Muscle layer of colon (tissue), 2 donors: ENCODE results near the gene SETBP1.

Experiments used
- H3K27ac ChIP-seq: one replicate; pipeline ENCODE4 v1.7.0; 2013; ENCODE audit warnings: low read depth, mild to moderate bottlenecking, low read length, moderate library complexity
- H3K27me3 ChIP-seq, 2 donors: one replicate each; pipeline ENCODE4 v1.7.0; 2013; ENCODE audit warnings: low read length in 2 of 2, mild to moderate bottlenecking in 2 of 2; ENCODE audit not compliant: insufficient read depth in 2 of 2, control insufficient read depth in 1 of 2
- H3K36me3 ChIP-seq: one replicate; pipeline ENCODE4 v1.7.0; 2013; ENCODE audit warnings: mild to moderate bottlenecking, low read length; ENCODE audit not compliant: insufficient read depth
- H3K4me1 ChIP-seq: one replicate; pipeline ENCODE4 v1.7.0; 2013; ENCODE audit warnings: mild to moderate bottlenecking, low read length; ENCODE audit not compliant: insufficient read depth
- H3K4me3 ChIP-seq, 2 donors: one replicate each; pipeline ENCODE4 v1.7.0; 2013; ENCODE audit warnings: low read length in 2 of 2, low read depth in 1 of 2, mild to moderate bottlenecking in 1 of 2, moderate library complexity in 1 of 2
- H3K9ac ChIP-seq: one replicate; pipeline ENCODE4 v1.7.0; 2013; ENCODE audit warnings: low read length
- H3K9me3 ChIP-seq: one replicate; pipeline ENCODE4 v1.7.0; 2013; ENCODE audit warnings: mild to moderate bottlenecking, low read length
- donor health status: abdominal sarcoma.
- donor health status: Adenocarcinoma of cecum.

SETBP1 gene

DNA sequence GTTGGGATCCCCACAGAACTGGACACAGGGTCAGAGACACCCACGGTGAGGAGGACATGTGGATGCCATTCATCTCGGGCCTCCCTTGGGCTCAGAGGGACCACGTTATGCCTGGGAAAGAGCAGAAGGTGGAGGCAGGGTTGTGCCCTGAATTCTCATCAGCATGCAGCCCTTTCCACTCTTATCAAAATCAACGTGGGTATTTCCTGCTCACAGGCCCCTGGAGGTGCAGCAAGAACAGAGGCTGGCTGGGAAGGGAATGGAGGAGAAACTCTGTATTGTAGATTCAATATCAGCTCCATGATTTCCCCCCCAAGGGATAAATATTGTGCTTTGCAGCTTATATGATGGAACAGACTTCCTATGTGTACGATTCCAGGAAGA lies 90.9 kb downstream of the SETBP1 start:
- no peaks in the 10 kb centered on the region for H3K36me3 ChIP-seq
- H3K27ac ChIP-seq = peak overlapping the region; percentile 54
- H3K4me1 ChIP-seq = peaks cover 66% of the 10 kb centered on the region
- H3K27me3 ChIP-seq = no peaks in the 10 kb centered on the region
- H3K4me3 ChIP-seq = no peak overlapping the region
- H3K9ac ChIP-seq = no peak overlapping the region
- H3K9me3 ChIP-seq = no peaks in the 10 kb centered on the region

DNA sequence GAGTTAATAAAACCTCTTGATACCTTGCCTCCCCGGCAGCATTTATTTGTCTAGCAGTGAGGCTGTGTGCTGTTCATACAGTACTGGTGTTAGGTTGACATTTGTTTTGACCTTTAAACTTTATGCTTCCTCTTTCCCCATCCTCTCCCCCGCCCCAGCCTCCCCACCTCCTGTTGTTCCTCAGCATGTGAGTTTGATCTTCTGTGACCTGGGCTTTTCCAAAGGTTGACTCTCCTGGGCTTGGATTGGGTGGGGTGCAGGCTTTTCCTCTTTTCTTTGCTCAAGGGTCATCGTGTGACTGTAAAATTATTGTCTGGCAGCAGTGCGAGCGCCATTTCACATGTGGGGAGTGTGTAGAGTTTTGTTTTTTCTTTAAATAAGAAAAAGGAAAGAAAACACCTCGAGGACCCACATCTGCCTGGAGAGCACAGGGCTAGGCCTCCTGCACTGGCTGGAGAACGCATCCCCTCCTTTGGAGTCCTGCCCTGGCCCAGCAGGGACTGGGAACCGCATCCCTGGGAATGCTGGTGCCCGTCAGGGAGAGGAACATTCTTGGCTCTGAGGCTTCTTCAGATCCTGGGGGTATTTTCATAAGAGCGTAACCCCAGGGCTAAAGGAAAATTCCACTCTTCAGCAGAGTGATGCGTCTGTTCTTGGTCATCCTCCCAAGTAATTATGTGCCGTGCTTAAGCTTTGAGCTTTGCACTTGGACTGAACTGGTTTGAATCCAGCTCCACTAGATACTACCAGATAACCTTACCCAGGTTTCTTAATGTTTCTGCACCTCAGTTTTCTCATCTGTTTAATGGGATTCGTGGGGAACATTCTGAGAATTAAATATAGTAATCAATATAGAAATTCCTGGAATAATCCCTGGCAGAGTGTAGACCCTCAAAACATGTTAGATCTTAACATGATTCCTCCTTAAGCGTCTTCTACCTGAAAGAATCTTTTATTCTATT lies 91.5 kb downstream of the SETBP1 start:
- Histone ChIP-seq H3K9ac (no peak overlapping the region), H3K36me3 (no peaks in the 10 kb centered on the region), H3K4me3 (no peak overlapping the region), H3K27ac (peak overlapping the region; percentile 54), H3K4me1 (peaks cover 73% of the 10 kb centered on the region), H3K9me3 (no peaks in the 10 kb centered on the region), H3K27me3 (no peaks in the 10 kb centered on the region)

DNA sequence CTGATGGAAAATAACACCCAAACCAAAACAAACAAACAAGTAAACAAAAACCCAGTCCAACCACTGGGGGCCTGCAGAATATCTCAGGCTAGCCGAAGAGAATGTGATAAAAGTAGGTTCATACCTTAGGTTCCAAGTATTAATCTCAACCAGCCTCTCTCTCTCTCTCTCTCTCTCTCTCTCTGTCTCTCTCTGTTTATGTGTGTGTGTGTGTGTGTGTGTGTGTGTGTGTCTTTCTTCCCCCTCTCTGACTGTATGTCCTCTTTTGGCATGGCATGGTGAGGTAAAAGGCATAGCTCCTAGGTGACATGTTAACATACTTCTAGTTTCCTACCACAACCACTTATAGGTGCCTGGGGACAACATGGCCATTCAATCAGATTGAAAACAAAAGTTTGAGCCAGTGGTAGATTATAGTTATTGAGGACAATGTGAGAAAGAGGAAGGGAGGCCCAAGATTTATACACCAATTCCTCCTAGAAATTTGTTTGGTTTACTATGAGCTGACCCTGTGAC lies 93.0 kb downstream of the SETBP1 start:
- H3K9me3 ChIP-seq = no peaks in the 10 kb centered on the region
- H3K36me3 ChIP-seq = no peaks in the 10 kb centered on the region
- no peak overlapping the region for H3K27ac ChIP-seq
- no peaks in the 10 kb centered on the region for H3K27me3 ChIP-seq
- H3K9ac ChIP-seq = no peak overlapping the region
- H3K4me1 ChIP-seq = peaks cover 78% of the 10 kb centered on the region
- H3K4me3 ChIP-seq = no peak overlapping the region

DNA sequence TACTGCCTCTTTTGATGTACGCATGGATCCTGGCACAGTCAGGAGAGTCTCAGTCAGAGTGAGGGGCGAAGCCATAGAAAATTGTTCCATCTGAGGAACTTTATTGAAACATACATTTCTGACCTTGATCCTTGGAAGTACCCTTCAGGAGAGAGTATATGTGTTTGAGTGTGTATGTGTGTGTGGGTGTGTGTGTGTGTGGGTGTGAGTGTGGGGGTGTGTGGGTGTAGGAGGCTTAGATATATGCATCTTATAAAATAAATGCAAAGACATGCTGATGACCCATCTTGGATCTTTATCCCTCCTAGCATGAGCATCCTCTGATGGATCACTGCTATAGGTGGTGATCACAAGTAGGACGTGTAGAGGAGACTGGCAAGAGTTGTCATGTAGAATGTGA lies 93.5 kb downstream of the SETBP1 start:
- Histone ChIP-seq H3K27me3 (no peaks in the 10 kb centered on the region), H3K9ac (no peak overlapping the region), H3K4me1 (peaks cover 79% of the 10 kb centered on the region), H3K4me3 (no peak overlapping the region), H3K36me3 (no peaks in the 10 kb centered on the region), H3K9me3 (no peaks in the 10 kb centered on the region), H3K27ac (no peak overlapping the region)

DNA sequence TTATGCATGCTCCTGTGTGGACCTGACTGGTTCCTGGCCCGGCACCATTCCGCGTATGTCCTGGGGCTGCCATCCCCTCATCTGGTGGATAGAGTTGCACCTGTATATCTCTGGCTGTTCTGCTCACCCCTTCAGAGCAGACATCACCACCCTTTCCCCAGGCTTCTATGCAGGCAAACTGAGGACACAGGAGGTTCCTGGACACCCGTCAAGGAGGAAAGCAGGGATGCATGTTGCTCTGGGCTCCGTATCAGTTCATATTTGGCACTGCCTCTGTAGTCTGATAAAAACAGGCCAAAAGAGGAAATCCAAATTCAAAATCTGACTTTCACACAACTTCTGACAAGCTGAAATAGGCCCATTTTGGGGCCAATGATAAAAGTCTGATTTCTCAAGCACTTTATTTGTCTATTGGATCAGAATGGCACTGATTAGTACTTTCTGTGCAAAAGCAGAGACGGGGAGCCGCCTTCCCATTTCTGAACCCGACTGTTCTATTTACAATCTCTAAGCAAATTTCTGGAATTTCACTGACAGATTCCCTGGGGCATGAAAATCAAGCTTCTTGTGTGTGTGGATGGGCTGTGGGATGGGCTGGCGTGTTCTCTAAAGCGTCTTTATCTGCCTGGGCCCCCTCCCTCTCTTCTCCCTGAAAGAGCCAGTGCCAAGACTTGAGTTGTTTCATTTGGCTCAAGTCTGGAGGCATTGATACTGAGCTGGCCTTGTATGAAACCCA lies 96.9 kb downstream of the SETBP1 start:
- no peaks in the 10 kb centered on the region for H3K36me3 ChIP-seq
- H3K4me3 ChIP-seq = no peak overlapping the region
- no peak overlapping the region for H3K9ac ChIP-seq
- H3K27ac ChIP-seq = peak overlapping the region; percentile 75
- H3K27me3 ChIP-seq = no peaks in the 10 kb centered on the region
- no peaks in the 10 kb centered on the region for H3K9me3 ChIP-seq
- H3K4me1 ChIP-seq = peaks cover 84% of the 10 kb centered on the region

- H3K4me1 ChIP-seq = peaks cover 75% of the 10 kb centered on the region
- no peaks in the 10 kb centered on the region for H3K27me3 ChIP-seq
- no peaks in the 10 kb centered on the region for H3K9me3 ChIP-seq
Measured at GRCh38 chr18:44778788-44779187, 98.1 kb downstream of the SETBP1 start.

GRCh38 chr18:44779753-44780292 lies 99.1 kb downstream of the SETBP1 start:
- Histone ChIP-seq H3K27ac (peak overlapping the region; percentile 29), H3K9ac (no peak overlapping the region), H3K36me3 (no peaks in the 10 kb centered on the region), H3K9me3 (no peaks in the 10 kb centered on the region), H3K4me3 (peak overlapping the region in 1 of 2 donors; percentile 3), H3K27me3 (no peaks in the 10 kb centered on the region), H3K4me1 (peaks cover 69% of the 10 kb centered on the region)

More at GRCh38 chr18:44778788-44779187, 98.1 kb downstream of the SETBP1 start:
- Histone ChIP-seq H3K36me3 (no peaks in the 10 kb centered on the region), H3K27ac (peak overlapping the region; percentile 29), H3K4me3 (peak overlapping the region in 1 of 2 donors; percentile 13), H3K9ac (no peak overlapping the region)

- Histone ChIP-seq H3K9me3 (no peaks in the 10 kb centered on the region), H3K9ac (no peak overlapping the region), H3K4me3 (no peak overlapping the region), H3K27me3 (no peaks in the 10 kb centered on the region), H3K4me1 (peaks cover 76% of the 10 kb centered on the region), H3K36me3 (no peaks in the 10 kb centered on the region), H3K27ac (no peak overlapping the region)
Measured at GRCh38 chr18:44781886-44782285, 101.2 kb downstream of the SETBP1 start.

GRCh38 chr18:44782617-44783016 lies 101.9 kb downstream of the SETBP1 start:
- Histone ChIP-seq H3K9ac (no peak overlapping the region), H3K27me3 (no peaks in the 10 kb centered on the region), H3K4me3 (no peak overlapping the region), H3K27ac (no peak overlapping the region), H3K36me3 (no peaks in the 10 kb centered on the region), H3K4me1 (peaks cover 73% of the 10 kb centered on the region), H3K9me3 (no peaks in the 10 kb centered on the region)

GRCh38 chr18:44783371-44783770 lies 102.7 kb downstream of the SETBP1 start:
- no peaks in the 10 kb centered on the region for H3K27me3 ChIP-seq
- H3K9me3 ChIP-seq = no peaks in the 10 kb centered on the region
- no peak overlapping the region for H3K4me3 ChIP-seq
- H3K9ac ChIP-seq = no peak overlapping the region
- H3K27ac ChIP-seq = no peak overlapping the region
- peaks cover 71% of the 10 kb centered on the region for H3K4me1 ChIP-seq
- H3K36me3 ChIP-seq = no peaks in the 10 kb centered on the region

DNA sequence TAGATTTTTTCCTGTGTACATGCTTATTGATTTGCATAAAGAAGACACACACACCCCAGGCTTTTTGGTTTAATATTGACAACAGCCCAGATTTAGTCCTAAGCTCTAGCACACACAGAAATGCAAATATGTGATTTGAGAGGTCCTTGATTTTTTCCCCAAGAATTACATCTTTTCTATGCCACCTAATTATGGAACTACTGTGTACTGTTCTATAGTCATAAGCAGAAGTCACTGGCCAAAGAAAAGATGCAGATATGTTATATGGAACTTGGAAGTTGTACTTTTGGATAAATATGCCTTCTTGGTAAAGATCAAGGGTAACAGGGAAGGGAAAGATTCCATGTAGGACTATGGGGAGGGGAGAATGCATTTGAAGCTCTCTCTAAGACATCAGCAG lies 105.6 kb downstream of the SETBP1 start:
- H3K27ac ChIP-seq = peak overlapping the region; percentile 28
- H3K9ac ChIP-seq = no peak overlapping the region
- H3K9me3 ChIP-seq = no peaks in the 10 kb centered on the region
- H3K4me1 ChIP-seq = peaks cover 70% of the 10 kb centered on the region
- H3K36me3 ChIP-seq = no peaks in the 10 kb centered on the region
- H3K27me3 ChIP-seq = no peaks in the 10 kb centered on the region
- H3K4me3 ChIP-seq = no peak overlapping the region
